Cerebellar cortex (tissue), 1 donor: ENCODE data around the gene XXYLT1.

Experiments
- DNase-seq: peaks from one replicate; pipeline ENCODE4 v3.0.0-alpha.2; 2015; ENCODE audit warnings: low spot score

Gene XXYLT1

DNA sequence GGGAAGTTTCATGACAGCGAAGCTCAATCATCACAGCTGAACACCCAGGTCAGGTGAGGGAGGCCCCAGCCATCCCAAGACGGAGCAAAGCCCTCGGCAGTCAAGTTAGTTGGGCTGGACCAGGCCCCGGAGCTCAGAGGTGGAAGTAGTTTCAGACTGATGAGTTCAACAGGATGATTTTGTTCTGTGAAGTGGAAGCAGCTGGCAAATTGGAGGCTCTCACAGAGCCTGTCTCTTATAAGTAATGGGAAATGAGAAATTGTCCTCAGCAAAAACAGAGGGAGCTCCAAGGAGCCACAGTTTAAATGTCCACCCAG lies 245.1 kb downstream of the XXYLT1 start:
- DNase-seq, result no peak

DNA sequence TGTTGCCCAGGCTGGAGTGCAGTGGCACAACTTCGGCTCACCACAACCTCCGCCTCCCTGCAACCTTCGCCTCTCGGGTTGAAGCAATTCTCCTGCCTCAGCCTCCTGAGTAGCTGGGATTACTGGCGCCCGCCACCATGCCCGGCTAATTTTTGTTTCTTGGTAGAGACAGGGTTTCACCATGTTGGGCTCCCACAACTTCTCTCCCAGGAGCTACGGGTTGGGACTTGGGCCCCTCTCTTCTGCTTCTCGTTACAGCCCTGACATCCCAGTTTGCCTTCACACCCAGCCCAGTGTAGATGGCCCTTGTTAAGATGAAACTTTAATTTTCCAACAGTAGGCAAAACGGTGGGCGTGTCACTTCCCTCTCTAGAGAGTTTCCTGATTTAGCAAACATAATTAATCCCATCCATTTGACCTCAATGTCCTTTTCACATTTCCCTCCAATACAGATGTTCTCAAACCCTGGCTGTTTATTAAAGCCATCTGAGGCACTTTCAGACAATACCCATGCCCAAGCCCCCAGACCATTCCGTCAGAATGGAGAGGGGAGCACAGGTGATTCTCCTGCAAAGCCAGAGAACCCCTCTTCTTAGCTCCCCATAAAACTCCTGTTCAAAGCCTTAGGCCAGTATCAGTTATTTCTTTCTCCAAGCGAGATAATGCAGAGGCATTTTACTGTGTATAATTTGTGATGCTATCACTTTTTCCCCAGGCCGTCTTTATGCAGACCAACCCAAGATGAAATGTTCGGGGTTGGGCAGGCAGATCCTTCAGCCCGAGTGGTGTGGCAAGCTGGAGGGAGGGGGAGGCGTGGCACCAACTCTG lies 245.7 kb downstream of the XXYLT1 start:
- no peak for DNase-seq

DNA sequence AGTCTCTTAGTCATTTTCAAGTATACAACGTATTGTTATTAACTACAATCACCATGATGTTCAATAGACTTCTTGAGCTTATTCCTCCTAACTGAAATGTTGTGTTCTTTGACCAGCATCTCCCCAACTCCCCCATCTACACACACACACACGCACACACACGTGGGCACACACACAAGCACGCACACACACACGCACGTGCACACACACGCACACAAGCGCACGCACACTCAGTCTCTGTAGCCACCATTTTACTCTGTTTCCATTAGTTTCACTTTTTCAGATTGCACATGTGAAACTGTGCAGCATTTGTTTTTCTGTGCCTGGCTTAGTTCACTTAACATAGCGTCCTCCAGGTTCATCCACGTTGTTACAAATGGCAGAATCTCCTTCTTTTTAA lies 247.0 kb downstream of the XXYLT1 start:
- no peak for DNase-seq

DNA sequence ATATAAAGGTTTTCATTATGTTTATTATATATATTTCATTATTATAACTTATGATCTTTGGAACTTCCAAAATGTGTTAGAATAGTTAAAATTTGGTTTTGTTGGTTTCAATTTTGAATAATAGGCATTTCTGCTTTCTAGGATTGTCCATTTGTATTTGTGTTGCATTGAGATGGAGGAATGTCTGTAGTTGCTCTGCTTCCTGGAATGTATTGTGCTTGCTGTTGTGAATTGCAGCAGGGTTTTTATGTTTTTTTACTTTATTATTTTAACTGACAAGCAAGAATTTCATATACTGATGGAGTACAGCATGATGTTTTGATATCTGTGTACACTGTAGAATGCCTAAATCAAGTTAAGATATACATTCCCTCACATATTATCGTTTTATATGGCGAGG lies 247.4 kb downstream of the XXYLT1 start:
- no peak for DNase-seq

DNA sequence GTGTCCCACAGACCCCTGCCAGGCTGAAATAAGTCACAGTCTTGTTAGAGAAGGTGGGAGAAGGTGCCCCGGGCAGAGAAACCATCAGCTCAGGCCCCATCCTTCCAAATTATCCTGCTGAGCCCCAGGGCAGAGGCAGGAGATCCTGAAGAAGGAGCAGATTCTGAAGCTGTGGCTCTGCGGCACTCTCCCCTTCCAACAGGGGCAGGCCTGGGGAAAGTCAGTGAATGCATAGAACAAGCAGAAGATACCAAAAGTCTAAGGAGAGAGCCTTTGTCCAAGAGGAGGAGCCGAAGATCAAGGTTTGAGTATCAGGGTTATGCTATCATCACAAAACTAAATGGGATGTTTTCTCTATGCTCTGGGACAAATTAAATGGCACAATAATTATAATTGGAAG lies 249.3 kb downstream of the XXYLT1 start:
- no peak for DNase-seq

DNA sequence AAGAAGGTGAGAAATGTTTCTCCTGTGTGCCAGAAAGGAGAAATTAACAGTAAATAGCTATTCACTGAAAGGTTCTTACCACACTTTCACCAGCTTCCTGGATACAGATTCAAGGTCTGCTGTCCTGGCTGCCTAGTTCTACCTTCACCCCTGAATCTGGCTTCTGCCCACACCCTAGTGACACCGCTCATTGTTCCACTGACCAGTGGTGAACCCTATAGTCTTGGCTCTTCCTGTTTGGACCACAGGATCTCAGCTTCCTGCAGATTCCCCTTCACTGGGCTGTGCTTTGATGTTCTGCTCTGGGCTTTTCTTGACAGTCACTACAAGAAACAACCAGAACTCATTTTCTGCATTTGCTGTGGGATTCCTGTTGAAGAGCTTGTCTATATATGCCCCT lies 250.0 kb downstream of the XXYLT1 start:
- DNase-seq, result no peak

DNA sequence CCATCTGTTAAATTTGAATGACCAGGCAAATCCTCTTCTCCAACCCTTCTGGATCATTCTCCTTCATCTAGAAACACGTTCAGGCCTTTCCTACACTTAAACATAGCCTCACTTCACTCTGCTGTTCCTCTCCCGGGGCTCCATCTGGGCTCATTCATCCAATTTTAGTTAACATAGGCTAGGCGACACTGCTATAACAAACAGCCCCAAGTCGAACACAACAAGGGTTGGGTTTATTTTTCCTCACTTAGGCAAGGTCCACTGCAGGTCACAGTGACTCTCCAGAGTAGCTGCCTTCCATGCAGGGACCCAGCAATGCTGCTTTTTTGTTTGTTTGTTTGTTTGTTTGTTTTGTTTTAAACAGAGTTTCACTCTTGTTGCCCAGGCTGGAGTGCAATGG lies 250.8 kb downstream of the XXYLT1 start:
- DNase-seq, result no peak

DNA sequence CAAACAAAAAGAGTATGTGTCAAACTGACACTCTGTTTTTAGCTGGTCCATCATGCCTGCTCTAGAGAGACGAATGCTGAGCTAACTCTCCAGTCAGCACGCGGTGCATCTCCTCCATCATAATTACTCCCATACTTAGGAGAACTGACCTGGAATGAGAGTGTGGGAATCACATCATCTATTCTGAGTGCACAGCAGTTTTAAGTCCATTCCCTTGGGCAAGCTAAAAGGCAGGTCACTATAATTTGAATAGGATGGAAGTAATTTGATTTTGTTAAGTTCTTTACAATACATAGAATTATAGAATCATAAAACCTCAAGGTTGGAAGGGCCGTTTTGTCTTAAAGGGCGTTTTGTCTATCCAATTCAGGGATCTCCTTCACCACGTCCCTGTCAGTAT lies 251.6 kb downstream of the XXYLT1 start:
- DNase-seq, result no peak
